SJSA1 (cell line): ENCODE results near the gene STAC. TPM values are rescaled to one million over a fixed set of nuclear protein-coding genes. Genes with fewer than 3 reads are reported as not detected.

Experiments used
- DNase-seq, 2 experiments: peaks; one replicate each; pipeline ENCODE4 v3.0.0-alpha.2; 2015 to 2020; ENCODE audit warnings: low spot score in 2 of 2, low read depth in 1 of 2
- H3K27ac ChIP-seq: fragments of 250-450 bp; sonication (Bioruptor Pico); 2 replicates; pipeline ENCODE4 v1.5.1; 2020; ENCODE audit warnings: mild to moderate bottlenecking, moderate library complexity
- H3K27me3 ChIP-seq: fragments of 250-450 bp; sonication (Bioruptor Pico); replicated peaks from 2 replicates; pipeline ENCODE4 v1.5.1; 2020; ENCODE audit warnings: mild to moderate bottlenecking, moderate library complexity
- H3K36me3 ChIP-seq: fragments of 250-450 bp; sonication (Bioruptor Pico); 2 replicates; pipeline ENCODE4 v1.5.1; 2020; ENCODE audit warnings: mild to moderate bottlenecking
- H3K4me1 ChIP-seq: fragments of 250-450 bp; sonication (Bioruptor Pico); replicated peaks from 2 replicates; pipeline ENCODE4 v1.6.1; 2021; ENCODE audit warnings: mild to moderate bottlenecking
- H3K4me3 ChIP-seq: fragments of 250-450 bp; sonication (Bioruptor Pico); 2 replicates; pipeline ENCODE4 v1.5.1; 2020; ENCODE audit warnings: mild to moderate bottlenecking
- H3K9me3 ChIP-seq: fragments of 250-450 bp; sonication (Bioruptor Pico); replicated peaks from 2 replicates; pipeline ENCODE4 v1.5.1; 2020; ENCODE audit warnings: mild to moderate bottlenecking
- total RNA-seq: library from RNA; depleted of rRNA; stranded (reverse); fragments of >200 nt; shearing (Covaris generic); gene quantifications from 2 replicates; pipeline ENCODE4 v1.2.3, GENCODE V29; 2014

STAC gene
- total RNA-seq, 1 experiment from 2014 or later, result 29.1 TPM

DNA sequence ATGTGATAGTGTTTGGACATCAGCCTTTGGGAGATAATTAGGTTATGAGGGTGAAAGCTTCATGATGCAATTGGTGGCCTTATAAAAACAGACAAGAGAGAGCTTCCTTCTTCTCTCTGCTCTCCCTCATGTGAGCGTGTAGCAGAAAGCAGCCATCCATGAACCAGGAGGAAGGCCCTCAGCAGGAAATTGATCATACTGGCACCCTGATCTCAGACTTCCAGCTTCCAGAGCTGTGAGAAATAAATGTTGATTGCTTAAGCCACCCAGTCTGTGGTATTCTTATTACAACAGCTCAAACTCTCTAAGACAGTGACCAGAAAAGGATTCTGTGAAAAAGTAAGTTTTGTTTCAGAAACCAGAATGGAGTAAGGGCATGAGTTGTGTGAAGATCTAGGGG lies 13.3 kb downstream of the STAC start:
- Histone ChIP-seq H3K27me3 (no peaks in the 10 kb centered on the region), H3K9me3 (no peaks in the 10 kb centered on the region), H3K4me3 (no peak overlapping the region), H3K4me1 (no peaks in the 10 kb centered on the region), H3K27ac (no peak overlapping the region), H3K36me3 (peaks cover 3% of the 10 kb centered on the region; the same call in 1 of the 2 replicates)
- DNase-seq, result no peak

- DNase-seq, result no peak
- Histone ChIP-seq H3K27me3 (no peaks in the 10 kb centered on the region), H3K36me3 (peaks cover 3% of the 10 kb centered on the region; the same call in 1 of the 2 replicates), H3K4me1 (no peaks in the 10 kb centered on the region), H3K9me3 (no peaks in the 10 kb centered on the region), H3K4me3 (no peak overlapping the region), H3K27ac (no peak overlapping the region)
These were observed 13.9 kb downstream of the STAC start for GRCh38 chr3:36394176-36394575.

- Histone ChIP-seq H3K9me3 (no peaks in the 10 kb centered on the region), H3K27me3 (no peaks in the 10 kb centered on the region), H3K27ac (no peak overlapping the region), H3K36me3 (peaks cover 3% of the 10 kb centered on the region; the same call in 1 of the 2 replicates), H3K4me3 (no peak overlapping the region), H3K4me1 (no peaks in the 10 kb centered on the region)
- DNase-seq, result no peak
These were observed 17.5 kb downstream of the STAC start for GRCh38 chr3:36397841-36398240.

GRCh38 chr3:36399933-36400332 lies 19.6 kb downstream of the STAC start:
- no peaks in the 10 kb centered on the region for H3K4me1 ChIP-seq
- DNase-seq, result no peak
- H3K4me3 ChIP-seq, result no peak overlapping the region
- no peaks in the 10 kb centered on the region for H3K36me3 ChIP-seq
- H3K27ac ChIP-seq, result no peak overlapping the region
- no peaks in the 10 kb centered on the region for H3K27me3 ChIP-seq
- H3K9me3 ChIP-seq, result no peaks in the 10 kb centered on the region

DNA sequence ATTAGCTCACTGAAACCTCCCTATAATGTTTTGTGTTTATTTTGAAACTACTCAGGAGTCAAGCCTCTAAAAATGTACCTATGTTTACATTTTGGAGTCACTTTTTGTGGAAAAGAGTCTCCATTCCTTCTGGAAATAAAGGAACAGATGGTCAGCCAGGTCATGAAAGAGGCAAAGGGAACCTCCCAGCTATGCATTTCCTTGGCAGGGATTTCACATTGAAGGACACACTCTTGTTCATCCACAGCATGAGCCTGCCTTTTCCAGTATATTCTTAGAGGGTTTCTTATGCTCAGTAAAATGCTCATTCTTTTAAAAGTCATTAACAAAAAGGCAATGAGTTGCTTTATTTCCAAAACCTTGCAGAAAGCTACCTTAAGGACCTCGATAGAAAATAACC lies 20.8 kb downstream of the STAC start:
- H3K36me3 ChIP-seq, result no peaks in the 10 kb centered on the region
- no peak overlapping the region for H3K27ac ChIP-seq
- no peak for DNase-seq
- H3K9me3 ChIP-seq, result no peaks in the 10 kb centered on the region
- H3K4me3 ChIP-seq, result no peak overlapping the region
- H3K4me1 ChIP-seq, result no peaks in the 10 kb centered on the region
- no peaks in the 10 kb centered on the region for H3K27me3 ChIP-seq

DNA sequence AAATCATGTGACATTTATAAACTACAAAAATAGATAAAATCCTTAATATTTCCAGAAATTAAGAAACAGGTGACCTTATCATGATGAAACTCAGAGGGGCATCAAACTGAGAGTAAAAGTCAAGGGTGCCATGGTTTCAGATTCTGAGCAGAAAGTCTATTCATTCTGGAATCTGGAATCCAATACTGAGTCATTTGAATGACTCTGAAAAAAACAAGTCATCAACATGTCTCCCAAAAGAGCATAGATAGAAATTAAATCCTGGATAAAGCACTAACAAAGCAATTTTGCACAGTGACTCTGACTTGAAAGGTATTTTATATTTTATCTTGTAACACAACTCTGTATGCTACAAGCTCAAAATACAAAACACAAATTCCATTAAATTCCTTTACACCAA lies 23.4 kb downstream of the STAC start:
- Histone ChIP-seq H3K4me1 (no peaks in the 10 kb centered on the region), H3K27ac (no peak overlapping the region), H3K9me3 (no peaks in the 10 kb centered on the region), H3K36me3 (no peaks in the 10 kb centered on the region), H3K4me3 (no peak overlapping the region), H3K27me3 (no peaks in the 10 kb centered on the region)
- no peak for DNase-seq

GRCh38 chr3:36405190-36405589 lies 24.9 kb downstream of the STAC start:
- Histone ChIP-seq H3K27ac (no peak overlapping the region), H3K27me3 (no peaks in the 10 kb centered on the region), H3K36me3 (no peaks in the 10 kb centered on the region), H3K9me3 (no peaks in the 10 kb centered on the region), H3K4me3 (no peak overlapping the region), H3K4me1 (no peaks in the 10 kb centered on the region)
- no peak for DNase-seq

DNA sequence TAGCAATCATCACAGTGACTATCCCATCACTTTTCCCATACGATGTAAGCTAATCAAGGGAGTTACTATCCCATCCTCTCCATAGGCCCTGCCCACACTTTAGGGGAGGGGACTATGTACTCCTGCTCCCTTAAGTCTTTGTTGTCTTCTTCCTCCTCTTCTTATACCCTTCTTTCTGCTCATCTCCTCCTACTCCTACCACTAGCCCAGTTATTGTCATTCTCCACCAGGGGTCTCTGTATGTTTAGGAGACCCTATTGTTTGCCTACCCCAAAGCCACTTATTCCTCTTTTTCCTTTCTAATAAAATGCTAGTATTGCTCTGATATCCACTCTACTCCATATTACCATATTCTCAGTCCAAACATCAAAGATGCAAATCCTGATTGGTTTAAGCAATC lies 27.8 kb downstream of the STAC start:
- no peak overlapping the region for H3K4me3 ChIP-seq
- no peaks in the 10 kb centered on the region for H3K36me3 ChIP-seq
- no peak overlapping the region for H3K27ac ChIP-seq
- DNase-seq, result no peak
- H3K4me1 ChIP-seq, result no peaks in the 10 kb centered on the region
- H3K27me3 ChIP-seq, result no peaks in the 10 kb centered on the region
- H3K9me3 ChIP-seq, result no peaks in the 10 kb centered on the region

- no peaks in the 10 kb centered on the region for H3K27me3 ChIP-seq
- no peaks in the 10 kb centered on the region for H3K9me3 ChIP-seq
- H3K36me3 ChIP-seq, result no peaks in the 10 kb centered on the region
- H3K27ac ChIP-seq, result no peak overlapping the region
- H3K4me1 ChIP-seq, result no peaks in the 10 kb centered on the region
- no peak overlapping the region for H3K4me3 ChIP-seq
- no peak for DNase-seq
These were observed 29.6 kb downstream of the STAC start for GRCh38 chr3:36409862-36410261.

DNA sequence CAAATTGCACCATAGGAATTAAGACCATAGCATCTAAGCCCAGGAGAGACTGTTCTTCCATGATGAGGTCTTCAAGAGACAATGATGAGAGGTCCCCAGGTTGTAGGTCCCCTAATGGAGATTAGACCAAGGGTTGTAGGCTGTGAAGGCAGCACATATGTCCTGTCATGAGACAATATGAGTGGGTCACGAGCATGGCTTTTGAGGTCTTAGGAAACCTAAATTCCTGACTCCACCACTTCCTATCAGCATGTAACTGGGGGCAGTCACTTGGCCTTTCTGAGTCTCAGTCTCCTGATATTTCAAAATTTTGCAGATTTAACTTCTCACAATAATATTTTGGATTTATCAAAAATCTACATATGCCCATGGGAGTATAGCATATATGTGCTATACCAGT lies 31.3 kb downstream of the STAC start:
- H3K9me3 ChIP-seq, result no peaks in the 10 kb centered on the region
- H3K27me3 ChIP-seq, result no peaks in the 10 kb centered on the region
- no peak overlapping the region for H3K4me3 ChIP-seq
- H3K4me1 ChIP-seq, result no peaks in the 10 kb centered on the region
- no peak for DNase-seq
- H3K36me3 ChIP-seq, result no peaks in the 10 kb centered on the region
- H3K27ac ChIP-seq, result no peak overlapping the region

DNA sequence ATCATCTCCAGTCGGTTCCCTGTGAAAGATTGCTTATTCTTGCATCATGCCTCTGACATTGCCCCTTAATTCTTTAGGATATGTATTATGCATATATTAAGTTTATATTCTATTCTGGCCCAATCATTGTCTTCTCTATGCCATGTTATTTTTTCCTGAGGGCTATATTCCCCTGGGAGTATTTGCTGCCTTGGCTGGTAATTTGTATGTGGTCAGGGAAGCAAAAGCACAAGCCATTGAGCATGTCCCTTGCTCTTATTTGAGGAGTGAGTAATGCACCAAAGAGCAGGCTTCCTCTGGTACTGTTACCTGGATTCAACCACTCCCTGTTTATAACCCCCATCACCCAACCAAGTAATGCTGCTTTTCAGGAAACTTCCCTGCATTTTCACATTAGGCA lies 36.3 kb downstream of the STAC start:
- H3K36me3 ChIP-seq, result no peaks in the 10 kb centered on the region
- peaks cover 11% of the 10 kb centered on the region for H3K4me1 ChIP-seq
- no peaks in the 10 kb centered on the region for H3K27me3 ChIP-seq
- H3K9me3 ChIP-seq, result no peaks in the 10 kb centered on the region
- H3K27ac ChIP-seq, result no peak overlapping the region
- DNase-seq, result no peak
- H3K4me3 ChIP-seq, result no peak overlapping the region

DNA sequence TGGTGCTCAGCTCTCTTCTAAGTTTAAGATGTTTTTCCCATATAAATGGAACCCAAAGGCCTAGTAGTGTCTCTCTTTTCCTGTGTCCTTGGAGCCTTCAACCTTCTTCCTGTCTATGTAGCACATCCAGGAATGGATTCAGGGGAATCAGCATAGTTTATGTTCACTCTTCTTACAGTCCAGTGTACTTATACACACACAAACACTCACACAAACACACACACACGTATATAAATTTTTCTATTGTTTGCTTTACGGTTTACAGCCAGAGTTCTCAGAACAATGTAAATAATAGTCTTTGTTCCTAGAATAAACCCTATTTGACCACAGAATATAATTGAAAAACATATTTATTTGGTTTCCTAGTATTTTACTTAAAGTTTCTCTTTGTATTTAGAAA lies 36.9 kb downstream of the STAC start:
- H3K27me3 ChIP-seq, result no peaks in the 10 kb centered on the region
- no peaks in the 10 kb centered on the region for H3K36me3 ChIP-seq
- H3K9me3 ChIP-seq, result no peaks in the 10 kb centered on the region
- no peak for DNase-seq
- H3K4me1 ChIP-seq, result peaks cover 11% of the 10 kb centered on the region
- no peak overlapping the region for H3K4me3 ChIP-seq
- H3K27ac ChIP-seq, result no peak overlapping the region

DNA sequence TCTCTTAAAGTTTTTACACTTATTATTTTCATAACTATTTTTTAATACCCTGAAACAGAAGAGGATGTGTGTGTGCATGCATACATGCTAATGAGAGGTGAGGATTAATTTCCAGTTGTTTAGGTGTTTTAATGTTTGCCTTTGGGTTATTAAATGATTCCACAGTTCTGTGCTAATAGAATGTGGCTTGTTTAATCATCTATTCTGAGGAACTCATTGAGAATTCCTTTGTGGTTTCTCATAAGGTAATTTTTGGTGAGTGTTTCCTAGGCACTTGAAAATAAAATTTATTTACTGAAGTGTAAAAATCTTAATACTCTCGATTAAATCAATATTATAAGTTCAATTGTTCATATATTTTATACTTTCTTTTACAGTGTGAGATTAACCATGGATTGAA lies 38.0 kb downstream of the STAC start:
- no peaks in the 10 kb centered on the region for H3K36me3 ChIP-seq
- H3K4me1 ChIP-seq, result peaks cover 11% of the 10 kb centered on the region
- DNase-seq, result no peak
- H3K27ac ChIP-seq, result no peak overlapping the region
- no peaks in the 10 kb centered on the region for H3K27me3 ChIP-seq
- no peak overlapping the region for H3K4me3 ChIP-seq
- no peaks in the 10 kb centered on the region for H3K9me3 ChIP-seq

- Histone ChIP-seq H3K4me1 (no peaks in the 10 kb centered on the region), H3K4me3 (no peak overlapping the region), H3K27ac (no peak overlapping the region), H3K27me3 (no peaks in the 10 kb centered on the region), H3K9me3 (no peaks in the 10 kb centered on the region), H3K36me3 (no peaks in the 10 kb centered on the region)
- no peak for DNase-seq
These were observed 48.1 kb downstream of the STAC start for GRCh38 chr3:36428445-36428844.

GRCh38 chr3:36429986-36430485 lies 49.7 kb downstream of the STAC start:
- H3K9me3 ChIP-seq, result no peaks in the 10 kb centered on the region
- no peaks in the 10 kb centered on the region for H3K4me1 ChIP-seq
- H3K36me3 ChIP-seq, result no peaks in the 10 kb centered on the region
- no peak overlapping the region for H3K27ac ChIP-seq
- H3K27me3 ChIP-seq, result no peaks in the 10 kb centered on the region
- DNase-seq, result no peak
- H3K4me3 ChIP-seq, result no peak overlapping the region
